ENCODE results near the gene ITPRIP.

Gene ITPRIP

GRCh38 chr10:104368381-104368780 is 30.1 kb upstream of the ITPRIP start (continued):
- TF ChIP-seq REST (tag by site-specific recombination; IDR thresholded peaks at IDR 0.05), result no peak

GRCh38 chr10:104367904-104368303 is 29.6 kb upstream of the ITPRIP start:
- Histone ChIP-seq H3K27ac (ENCODE audit: extremely low read depth, low read depth, low read length) (no peak overlapping the region), H3K9me3 (ENCODE audit: control insufficient read depth, insufficient read depth, low read depth, low read length) (no peaks in the 10 kb centered on the region), H3K36me3 (ENCODE audit: control insufficient read depth in 2 of 2, insufficient read depth in 1 of 2, low read length in 2 of 2) (no peaks in the 10 kb centered on the region), H3K4me3 (ENCODE audit: low read depth, low read length) (no peak overlapping the region), H3K4me1 (ENCODE audit: control insufficient read depth, insufficient read depth, low read length) (no peaks in the 10 kb centered on the region)
- CTCF ChIA-PET, result interaction anchor here (0.7 to 1.7 kb wide), 2 partner anchors 15 to 76 kb away, joined by 3 to 5 read pairs; partner anchors contain the start of gene CFAP58
- POLR2A ChIA-PET, result no interaction called here
- TF ChIP-seq GFI1B (tag by site-specific recombination; IDR thresholded peaks at IDR 0.05) (no peak), ZNF610 (tag by site-specific recombination; IDR thresholded peaks at IDR 0.05; ENCODE audit: borderline replicate concordance) (no peak), ZNF426 (tag by site-specific recombination; IDR thresholded peaks at IDR 0.05) (no peak), ZNF132 (tag by site-specific recombination; IDR thresholded peaks at IDR 0.05; ENCODE audit: borderline replicate concordance) (no peak), ZNF621 (tag by site-specific recombination; IDR thresholded peaks at IDR 0.05) (no peak), ZNF624 (tag by site-specific recombination; IDR thresholded peaks at IDR 0.05) (no peak)

- Histone ChIP-seq H3K27ac (ENCODE audit: extremely low read depth, low read depth, low read length) (no peak overlapping the region), H3K4me3 (ENCODE audit: low read depth, low read length) (no peak overlapping the region), H3K9me3 (ENCODE audit: control insufficient read depth, insufficient read depth, low read depth, low read length) (no peaks in the 10 kb centered on the region), H3K36me3 (ENCODE audit: control insufficient read depth in 2 of 2, insufficient read depth in 1 of 2, low read length in 2 of 2) (no peaks in the 10 kb centered on the region), H3K4me1 (ENCODE audit: control insufficient read depth, insufficient read depth, low read length) (no peaks in the 10 kb centered on the region)
- TF ChIP-seq ZNF501 (tag by site-specific recombination; IDR thresholded peaks at IDR 0.05), result no peak
- no peak for TF ChIP-seq ZBTB48 (tag by site-specific recombination; IDR thresholded peaks at IDR 0.05)
- no peak for TF ChIP-seq YY1 (tag by site-specific recombination; IDR thresholded peaks at IDR 0.05)
- no peak for TF ChIP-seq ZFP69B (tag by site-specific recombination; IDR thresholded peaks at IDR 0.05)
- no peak for TF ChIP-seq ZNF785 (tag by site-specific recombination; IDR thresholded peaks at IDR 0.05)
- TF ChIP-seq ZNF585B (tag by site-specific recombination; IDR thresholded peaks at IDR 0.05), result no peak
- no peak for TF ChIP-seq ZNF664 (tag by site-specific recombination; IDR thresholded peaks at IDR 0.05)
- no peak for TF ChIP-seq ZNF645 (tag by site-specific recombination; IDR thresholded peaks at IDR 0.05)
- no peak for TF ChIP-seq ZNF843 (tag by site-specific recombination; IDR thresholded peaks at IDR 0.05)
- no peak for TF ChIP-seq ZNF791 (tag by site-specific recombination; IDR thresholded peaks at IDR 0.05)
- POLR2A ChIA-PET, result no interaction called here
- CTCF ChIA-PET, result interaction anchor here (0.6 to 0.8 kb wide), 3 partner anchors 9 to 69 kb away, joined by 3 to 4 read pairs (median 3); no protein-coding TSS in a partner anchor
These were observed 21.5 kb upstream of the ITPRIP start for GRCh38 chr10:104359811-104360210.
